T-helper 1 cell (primary cell): ENCODE results near the gene PCDH12.
A peak's percentile ranks its signal among the peaks of the same experiment; 100 is the strongest.

Source experiments
- DNase-seq, 5 donors: peaks; one replicate each; pipeline ENCODE4 v3.0.0-alpha.2; 2012 to 2020
- total RNA-seq, 4 donors: gene quantifications; one replicate each; lab custom pipeline; 2026; lab: John Stamatoyannopoulos, UW

PCDH12 gene
- total RNA-seq = 0 to 0.91 (median 0.35) reads per million in 4 donors

DNA sequence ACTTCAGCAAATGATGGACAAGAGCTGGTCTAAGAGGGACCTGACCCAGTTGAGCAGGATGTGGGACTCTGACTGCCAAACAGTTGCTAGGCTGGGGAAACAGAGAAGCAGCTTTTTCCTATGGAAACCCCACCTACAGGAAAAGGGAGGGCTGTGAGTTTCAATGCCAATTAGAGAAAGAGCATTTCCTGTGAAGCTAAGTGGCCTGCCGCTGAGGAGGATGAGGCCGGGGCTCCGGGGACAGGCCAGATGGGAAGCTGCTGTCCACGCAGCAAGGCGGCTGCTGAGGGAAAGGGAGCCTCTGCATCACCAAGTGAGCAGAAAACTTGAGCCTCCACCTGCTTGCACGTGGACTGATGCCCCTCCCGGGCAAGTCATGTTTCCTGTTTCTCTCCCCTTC, at the start of gene PCDH12:
Gene PCDH12 (minus strand): TSS at position 90 of the 400 bp plus-strand sequence. CDS start 351 bp downstream, outside the sequence.
- peak in 1 of 5 donors; percentile 62 for DNase-seq

- no peak for DNase-seq
Observed at GRCh38 chr5:142007237-142007544, 49.2 kb upstream of the PCDH12 start.

GRCh38 chr5:142006363-142007236, 48.6 kb upstream of the PCDH12 start:
- DNase-seq = peak in 1 of 5 donors; percentile 87

DNA sequence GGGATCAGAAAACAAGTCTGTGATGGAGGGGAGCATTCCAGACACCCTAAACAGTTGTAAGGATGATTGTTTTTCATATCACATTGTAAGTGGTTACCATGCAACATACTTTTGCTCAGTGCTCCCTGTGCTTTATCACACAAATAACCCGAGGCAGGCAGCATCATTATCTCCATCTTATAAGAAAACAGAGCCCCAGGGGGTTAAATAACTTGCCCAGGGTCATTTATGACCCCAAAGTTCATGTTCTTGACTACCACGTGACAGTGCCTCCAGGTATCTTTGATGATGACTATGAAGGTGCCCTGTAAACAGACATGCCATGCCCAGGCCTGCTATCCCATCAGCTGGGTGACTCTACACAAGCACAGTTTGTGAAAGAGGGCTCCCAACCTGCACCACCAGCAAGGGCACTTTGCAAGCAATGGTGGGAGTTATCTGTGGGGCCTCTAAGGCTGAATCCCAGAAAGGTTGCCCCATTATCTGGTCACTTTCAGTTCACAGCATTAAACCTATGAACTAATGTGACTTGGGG, 45.3 kb upstream of the PCDH12 start:
- no peak for DNase-seq

- DNase-seq = no peak
Observed at GRCh38 chr5:142000704-142001484, 42.9 kb upstream of the PCDH12 start.

GRCh38 chr5:142000173-142000572, 42.2 kb upstream of the PCDH12 start:
- no peak for DNase-seq

DNA sequence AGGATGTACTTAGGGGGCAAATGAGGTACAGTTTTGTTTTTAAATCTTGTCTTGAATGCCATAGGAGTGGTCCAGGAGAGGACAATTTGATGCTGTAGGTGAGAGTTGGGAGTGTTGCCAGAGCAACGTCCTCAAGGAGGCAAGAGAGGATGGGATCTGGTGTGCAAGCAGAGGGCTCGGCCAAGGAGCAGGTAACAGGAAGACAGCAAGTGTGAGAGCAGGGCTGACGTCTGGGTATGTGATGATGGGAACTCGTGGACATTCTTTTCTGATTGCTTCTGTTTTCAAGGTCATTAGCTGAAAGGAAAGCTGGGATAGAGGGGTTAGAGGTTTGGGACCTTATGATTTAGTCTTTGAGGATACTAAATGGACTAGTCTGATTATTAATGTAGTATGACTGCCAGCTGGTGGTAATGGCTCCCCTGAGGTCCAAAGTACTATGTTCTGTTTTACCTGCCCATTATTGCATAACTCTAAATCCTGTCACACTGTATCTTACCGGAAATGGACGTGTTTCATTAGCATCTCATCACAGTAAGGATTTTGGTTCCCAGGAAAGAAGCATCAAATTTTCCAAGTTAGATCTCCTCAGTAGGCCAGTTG, 39.5 kb upstream of the PCDH12 start:
- no peak for DNase-seq

- no peak for DNase-seq
Observed at GRCh38 chr5:141995656-141996055, 37.7 kb upstream of the PCDH12 start.

GRCh38 chr5:141994511-141995136, 36.6 kb upstream of the PCDH12 start:
- DNase-seq = no peak

DNA sequence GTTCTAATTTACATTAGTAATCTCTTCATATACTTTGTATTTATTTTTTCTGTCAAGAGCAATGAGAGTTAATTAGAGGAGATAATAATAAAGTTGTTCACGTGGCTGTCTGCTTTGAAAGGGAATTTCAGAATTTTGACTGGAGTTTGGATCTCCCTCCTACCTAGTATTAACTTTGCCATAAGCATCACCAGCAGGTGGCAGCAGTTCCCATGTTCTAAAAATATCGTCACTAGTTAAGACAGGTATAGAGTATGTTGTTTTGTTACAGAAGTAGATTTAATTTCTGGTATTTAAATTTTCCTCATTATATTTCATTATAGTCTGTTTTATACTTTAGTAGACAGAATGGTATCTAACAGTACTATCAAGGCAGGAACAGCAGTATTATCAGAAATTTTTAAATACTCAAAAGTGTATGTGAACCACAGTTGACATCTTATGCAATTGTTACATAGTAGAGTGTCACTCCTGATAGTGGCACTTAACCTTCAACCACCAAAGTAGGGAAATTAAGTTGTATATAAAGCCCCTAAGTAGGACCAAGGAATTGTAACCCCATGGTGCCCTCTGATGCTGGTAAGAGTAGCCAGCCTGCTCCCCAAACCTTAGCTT, 34.5 kb upstream of the PCDH12 start:
- peak in 4 of 5 donors; percentile 53 to 81 (median 64) for DNase-seq

DNA sequence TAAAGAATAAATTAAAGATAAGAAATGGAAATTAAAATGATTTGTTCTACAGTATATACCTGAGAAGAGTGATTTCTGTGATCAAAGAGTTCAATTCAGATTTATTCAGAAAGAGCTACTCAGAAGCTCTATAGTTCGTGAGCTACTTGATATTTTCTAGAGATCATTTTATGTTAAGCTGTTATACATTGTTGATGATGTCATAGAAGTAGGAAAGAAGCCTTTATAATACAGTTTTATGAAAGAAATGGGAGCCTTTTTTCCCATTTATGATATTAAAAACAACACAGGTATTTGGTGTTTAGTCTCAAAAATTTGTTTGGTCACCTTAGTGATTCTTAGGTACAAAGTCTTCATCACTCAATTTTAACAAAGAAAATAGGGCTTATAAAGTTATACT, 31.7 kb upstream of the PCDH12 start:
- no peak for DNase-seq

GRCh38 chr5:141986072-141986471, 28.1 kb upstream of the PCDH12 start:
- no peak for DNase-seq

- DNase-seq = no peak
Observed at GRCh38 chr5:141982626-141983025, 24.6 kb upstream of the PCDH12 start.

DNA sequence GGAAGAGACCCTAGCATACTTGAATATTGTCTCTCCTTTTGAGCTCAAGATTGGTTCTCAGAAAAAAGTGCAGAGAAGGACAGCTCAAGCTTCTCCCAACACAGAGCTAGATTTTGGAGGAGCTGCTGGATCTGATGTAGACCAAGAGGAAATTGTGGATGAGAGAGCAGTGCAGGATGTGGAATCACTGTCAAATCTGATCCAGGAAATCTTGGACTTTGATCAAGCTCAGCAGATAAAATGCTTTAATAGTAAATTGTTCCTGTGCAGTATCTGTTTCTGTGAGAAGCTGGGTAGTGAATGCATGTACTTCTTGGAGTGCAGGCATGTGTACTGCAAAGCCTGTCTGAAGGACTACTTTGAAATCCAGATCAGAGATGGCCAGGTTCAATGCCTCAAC, 20.4 kb upstream of the PCDH12 start:
- no peak for DNase-seq

GRCh38 chr5:141976176-141976575, 18.2 kb upstream of the PCDH12 start:
- no peak for DNase-seq

GRCh38 chr5:141973871-141974595, 16.0 kb upstream of the PCDH12 start:
- no peak for DNase-seq

GRCh38 chr5:141969783-141970771, 12.1 kb upstream of the PCDH12 start:
- peak in 1 of 5 donors; percentile 48 for DNase-seq

DNA sequence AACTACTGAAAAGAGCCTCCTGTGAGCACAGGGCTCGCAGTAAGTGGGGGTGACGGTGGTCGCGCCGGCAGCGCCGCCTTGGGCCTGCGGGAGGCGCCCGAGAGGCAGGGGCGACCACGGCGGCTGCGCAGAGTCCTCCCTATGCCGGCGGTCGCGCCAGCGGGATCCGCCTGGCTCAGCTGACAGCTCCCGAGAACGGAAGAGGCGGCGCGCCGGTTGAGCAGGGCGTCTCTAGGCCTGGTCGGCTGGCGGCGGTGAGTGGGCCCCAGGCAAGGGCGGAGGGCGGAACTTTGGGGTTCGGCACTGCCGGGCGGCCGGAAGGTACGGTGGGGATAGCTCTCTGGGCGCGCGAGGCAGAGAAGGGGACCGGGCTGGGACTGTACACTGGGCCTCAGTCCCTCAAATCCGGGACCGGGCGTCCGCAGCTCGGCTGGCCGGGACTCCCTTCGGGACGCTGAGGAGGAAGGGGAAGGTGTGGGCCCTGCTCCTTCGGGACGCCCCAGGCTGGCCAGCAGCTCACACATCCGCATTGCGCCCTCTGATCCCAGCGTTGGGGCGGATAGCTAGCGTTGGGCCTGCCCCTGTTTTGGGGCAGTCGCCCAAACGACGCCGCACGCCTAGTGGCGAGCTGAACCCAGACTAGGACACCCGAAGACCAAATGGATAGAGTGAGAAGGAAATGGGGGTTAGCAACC, 11.1 kb upstream of the PCDH12 start, which contains the start of gene RNF14:
Gene RNF14 (plus strand): TSS at position 192 of the 695 bp plus-strand sequence. CDS start 4,484 bp downstream, outside the sequence.
- DNase-seq = peak; percentile 87 to 98 (median 89)

DNA sequence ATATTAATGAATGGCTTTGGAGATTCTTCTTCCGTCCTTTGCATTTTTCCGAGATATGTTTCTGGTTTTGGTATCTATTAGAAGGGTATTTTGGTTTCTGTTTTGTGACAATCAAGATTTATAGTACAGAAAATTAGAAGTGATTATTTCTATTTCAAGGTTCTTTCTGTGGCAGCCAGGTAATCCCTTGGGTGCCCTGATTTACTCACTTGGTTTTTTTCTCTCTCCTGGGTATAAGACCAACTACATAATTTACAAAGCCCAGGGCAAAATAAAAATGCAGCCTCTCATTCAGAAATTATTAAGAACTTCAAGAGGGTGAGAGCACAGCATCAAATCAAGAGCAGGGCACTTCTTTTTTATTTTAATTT, 8.9 kb upstream of the PCDH12 start:
- no peak for DNase-seq
